Mammary epithelial cell (primary cell): ENCODE data around the gene ZDHHC12.

Experiments used
- CTCF ChIP-seq, 2 donors: IDR thresholded peaks in 1 of 2; conservative IDR thresholded peaks in 1 of 2; 2 replicates each; pipeline ENCODE4 v1.5.1; 2011 to 2012; ENCODE audit warnings: inconsistent platforms in 2 of 2, low read length in 2 of 2, mild to moderate bottlenecking in 2 of 2, control low read depth in 1 of 2, low read depth in 1 of 2; ENCODE audit not compliant: insufficient read depth in 1 of 2; ENCODE audit errors: extremely low read depth in 1 of 2
- EZH2 ChIP-seq: IDR thresholded peaks from 2 replicates; pipeline ENCODE4 v1.6.1; 2012; ENCODE audit warnings: low read length, inconsistent platforms, borderline replicate concordance

DNA sequence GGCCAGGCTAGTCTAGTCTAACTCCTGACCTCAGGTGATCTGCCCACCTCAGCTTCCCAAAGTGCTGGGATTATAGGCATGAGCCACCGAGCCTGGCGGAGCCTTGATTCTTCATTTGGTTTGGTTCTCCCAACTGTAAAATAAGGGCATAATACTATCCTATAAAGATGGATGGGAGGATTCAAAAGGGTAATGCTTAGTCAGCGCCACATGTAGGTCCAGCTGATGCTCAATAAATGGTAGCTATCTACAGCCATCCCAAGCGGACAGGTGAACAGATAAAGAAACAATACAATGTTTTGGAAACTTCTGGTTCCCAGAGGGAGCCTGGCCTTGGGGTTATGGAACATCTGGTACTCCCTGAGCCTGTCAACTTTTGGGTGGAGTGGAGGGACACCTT, 48.5 kb downstream of the ZDHHC12 start:
- TF ChIP-seq CTCF (conservative IDR thresholded peaks at IDR 0.05 in 1 of 2, IDR thresholded peaks at IDR 0.05 in 1 of 2; ENCODE audit: extremely low read depth in 1 of 2, insufficient read depth in 1 of 2, low read depth in 1 of 2, low read length in 2 of 2) (no peak), EZH2 (no peak)
